ENCODE data around the gene GAB3.

Gene GAB3

GRCh38 chrX:154731184-154731583 is 19.7 kb downstream of the GAB3 start:
- TF ChIP-seq CTCF (conservative IDR thresholded peaks at IDR 0.05; ENCODE audit: low read depth), result no peak
- peak overlapping the region; percentile 89; the same call in 1 of the 2 replicates for H3K27ac ChIP-seq
- POLR2A ChIA-PET (ENCODE audit: low non-redundant PET), result no interaction called here
- no peak for DNase-seq (ENCODE audit: low spot score)
- CTCF ChIA-PET, result no interaction called here

GRCh38 chrX:154730253-154730891 is 20.5 kb downstream of the GAB3 start:
- no peak for DNase-seq (ENCODE audit: low spot score)
- H3K27ac ChIP-seq, result peak overlapping the region; percentile 89
- TF ChIP-seq CTCF (conservative IDR thresholded peaks at IDR 0.05; ENCODE audit: low read depth), result no peak
- POLR2A ChIA-PET (ENCODE audit: low non-redundant PET), result no interaction called here
- CTCF ChIA-PET, result interaction anchor here (0.8 kb wide), 1 partner anchor 18 kb away, joined by 3 read pairs; no protein-coding TSS in a partner anchor

DNA sequence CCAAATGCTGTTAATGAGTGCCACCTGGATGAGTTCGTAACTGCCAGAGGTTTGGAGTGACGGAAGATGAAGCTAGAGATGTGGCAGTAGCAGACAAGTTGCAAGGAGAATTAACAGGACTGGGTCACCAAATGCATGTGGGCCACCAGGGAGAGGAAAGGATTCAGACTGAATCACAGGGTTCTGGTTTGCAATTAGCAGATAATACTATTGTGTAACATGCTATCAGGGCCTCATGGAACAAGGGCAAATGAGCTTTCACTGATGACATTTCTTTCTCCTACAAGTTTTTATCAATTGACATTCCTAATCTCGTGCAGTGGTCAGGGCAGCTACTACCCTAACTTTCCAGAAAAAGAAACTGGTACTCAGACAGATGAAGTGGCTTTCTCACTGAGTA is 21.4 kb downstream of the GAB3 start:
- H3K27ac ChIP-seq, result peak overlapping the region; percentile 56; the same call in 1 of the 2 replicates
- ChIA-PET CTCF (interaction anchor here (0.8 kb wide), 1 partner anchor 17 kb away, joined by 3 read pairs; no protein-coding TSS in a partner anchor), POLR2A (ENCODE audit: low non-redundant PET) (no interaction called here)
- TF ChIP-seq CTCF (conservative IDR thresholded peaks at IDR 0.05; ENCODE audit: low read depth), result no peak
- DNase-seq (ENCODE audit: low spot score), result no peak

DNA sequence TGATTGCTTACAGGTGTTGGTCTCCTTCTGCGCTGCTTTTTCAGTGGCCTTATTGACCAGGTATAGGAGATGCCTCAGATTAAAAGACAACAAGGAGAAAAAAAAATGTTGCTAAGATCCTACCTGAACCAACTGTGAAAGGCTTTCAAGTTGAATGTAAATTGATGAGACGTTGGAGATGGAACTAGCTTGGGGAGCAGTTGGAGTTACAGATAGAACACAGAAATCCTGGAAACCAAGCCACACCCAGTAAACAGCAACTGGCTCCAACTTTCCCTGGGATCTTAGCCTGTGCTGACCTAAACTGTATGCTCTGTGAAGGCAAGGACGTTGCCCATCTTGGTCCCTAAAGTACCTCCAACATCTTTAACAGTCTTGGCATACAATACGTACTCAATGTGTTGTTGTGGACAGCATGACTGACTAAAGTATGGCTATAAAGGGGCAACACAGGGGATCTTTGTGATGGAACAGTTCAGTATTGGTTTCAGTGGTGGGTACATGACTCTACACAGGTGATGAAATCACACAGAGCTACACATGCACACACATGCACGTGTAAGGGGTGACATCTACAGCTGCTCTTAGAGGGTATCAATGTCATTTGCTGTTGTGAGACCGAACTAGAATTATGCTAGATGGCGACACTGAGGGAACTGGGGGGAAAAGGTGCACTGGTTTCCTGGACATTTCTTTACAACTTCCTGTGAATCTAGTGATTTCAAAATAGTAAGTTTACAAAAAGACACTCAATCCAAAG is 22.3 kb downstream of the GAB3 start:
- no peak for DNase-seq (ENCODE audit: low spot score)
- peak overlapping the region; percentile 82 for H3K27ac ChIP-seq
- ChIA-PET POLR2A (ENCODE audit: low non-redundant PET) (no interaction called here), CTCF (no interaction called here)
- no peak for TF ChIP-seq CTCF (conservative IDR thresholded peaks at IDR 0.05; ENCODE audit: low read depth)

GRCh38 chrX:154727871-154728270 is 23.0 kb downstream of the GAB3 start:
- peak overlapping the region; percentile 82 for H3K27ac ChIP-seq
- DNase-seq (ENCODE audit: low spot score), result no peak
- no peak for TF ChIP-seq CTCF (conservative IDR thresholded peaks at IDR 0.05; ENCODE audit: low read depth)
- CTCF ChIA-PET, result no interaction called here
- POLR2A ChIA-PET (ENCODE audit: low non-redundant PET), result no interaction called here

DNA sequence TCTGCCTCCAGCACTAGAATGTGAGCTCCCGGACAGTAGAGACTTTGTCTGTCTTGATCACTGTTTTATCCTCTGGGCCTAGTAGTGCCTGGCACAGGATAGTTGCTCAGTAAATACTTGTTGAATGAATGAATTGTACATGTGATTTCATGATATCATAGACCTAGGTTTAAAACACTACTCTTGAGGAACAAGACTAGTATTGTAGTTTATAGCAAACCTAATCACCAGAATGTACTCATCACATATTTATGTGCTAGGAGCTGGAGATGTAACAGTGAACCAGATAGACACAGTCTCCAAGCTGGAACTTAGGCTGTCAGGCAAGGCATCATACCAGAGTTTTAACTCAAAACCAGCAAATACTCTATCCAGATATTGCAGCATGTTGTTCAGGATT is 23.5 kb downstream of the GAB3 start:
- ChIA-PET CTCF (no interaction called here), POLR2A (ENCODE audit: low non-redundant PET) (no interaction called here)
- TF ChIP-seq CTCF (conservative IDR thresholded peaks at IDR 0.05; ENCODE audit: low read depth), result no peak
- no peak for DNase-seq (ENCODE audit: low spot score)
- H3K27ac ChIP-seq, result peak overlapping the region; percentile 82; the same call in 1 of the 2 replicates

All from RWPE1 (cell line).